Pons (tissue), 1 donor: ENCODE data around the gene TRAF1.
A peak's percentile ranks its signal among the peaks of the same experiment; 100 is the strongest.

Experiments used
- DNase-seq: peaks from one replicate; pipeline ENCODE4 v3.0.0-alpha.2; 2016; ENCODE audit warnings: low spot score

TRAF1 gene

GRCh38 chr9:120941046-120941770 is 14.6 kb upstream of the TRAF1 start:
- no peak for DNase-seq

- DNase-seq: no peak
Measured at GRCh38 chr9:120940573-120940972, 14.0 kb upstream of the TRAF1 start.

DNA sequence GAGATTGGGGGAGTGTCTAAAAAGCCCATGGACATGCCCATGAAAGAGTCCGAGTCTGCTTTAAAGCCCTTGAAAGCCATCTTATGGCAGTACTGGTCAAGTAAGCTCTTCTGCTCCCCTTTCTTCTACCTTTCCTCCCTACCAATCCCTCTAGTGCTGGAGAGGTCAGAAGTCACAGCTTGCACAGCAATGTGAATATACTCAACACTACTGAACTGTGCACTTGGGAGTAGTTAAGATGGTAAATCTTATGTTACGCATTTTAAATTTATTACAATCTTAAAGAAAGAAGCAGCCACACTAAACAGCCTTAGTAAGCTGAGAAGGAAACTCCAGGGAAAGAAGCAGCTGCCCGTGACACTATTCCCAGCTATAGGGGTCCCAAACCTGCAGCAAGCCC is 12.3 kb upstream of the TRAF1 start:
- no peak for DNase-seq

GRCh38 chr9:120937596-120937995 is 11.0 kb upstream of the TRAF1 start:
- no peak for DNase-seq

GRCh38 chr9:120937127-120937526 is 10.5 kb upstream of the TRAF1 start:
- no peak for DNase-seq

DNA sequence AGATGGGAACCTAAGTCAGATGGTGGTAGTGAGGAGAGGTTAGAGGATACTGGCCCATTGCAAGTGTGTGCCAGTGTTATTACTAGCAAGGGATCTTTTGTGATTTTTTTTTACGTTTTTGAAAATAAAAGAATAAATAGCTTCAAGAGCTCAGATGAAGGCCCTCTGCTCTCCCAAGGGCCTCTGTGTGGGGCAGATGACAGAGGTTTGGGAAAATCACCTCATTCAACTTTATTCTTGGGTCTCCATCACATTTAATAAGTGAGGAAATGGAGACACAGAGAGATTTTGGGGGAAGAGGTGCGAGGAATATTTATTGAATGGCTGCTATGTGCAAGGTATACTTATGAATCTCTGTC is 10.1 kb upstream of the TRAF1 start:
- DNase-seq: no peak

DNA sequence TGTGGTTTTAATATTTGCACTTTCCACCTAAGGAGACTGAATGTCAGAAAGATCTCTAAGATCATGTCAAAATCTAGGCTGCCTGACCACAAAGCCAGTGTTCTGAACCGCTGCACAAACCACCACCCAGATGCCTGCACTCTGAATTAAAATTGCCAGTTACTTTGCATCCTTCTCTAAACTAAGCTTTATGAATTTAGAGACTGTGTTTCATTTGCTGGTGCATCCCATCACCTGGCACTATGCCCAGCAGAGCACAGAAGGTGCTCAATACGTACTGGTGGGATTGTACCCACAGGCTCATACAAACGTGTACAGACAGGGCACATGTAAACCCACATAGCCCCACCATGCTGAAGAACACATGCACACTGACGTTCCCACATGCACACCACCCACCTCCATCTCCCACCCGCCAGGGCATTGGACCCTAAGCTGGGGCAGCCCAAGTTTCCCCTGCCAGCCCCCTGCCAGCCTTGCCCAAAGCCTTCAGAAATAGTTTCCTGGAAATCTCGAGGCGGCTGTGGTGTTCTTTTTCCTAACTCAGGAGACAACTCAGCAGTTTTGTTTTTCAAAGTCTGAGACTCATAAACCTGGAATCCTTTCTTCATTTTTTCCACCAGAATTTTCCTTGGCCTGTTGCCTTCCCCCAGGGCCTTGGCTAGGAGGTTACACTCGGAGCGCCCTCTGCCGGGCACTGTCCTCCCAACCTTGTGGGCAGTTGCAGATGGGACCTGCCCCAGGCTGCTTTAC is 9.6 kb upstream of the TRAF1 start:
- peak; percentile 94 for DNase-seq

- DNase-seq: peak; percentile 92
Measured at GRCh38 chr9:120935383-120935857, 8.8 kb upstream of the TRAF1 start.

DNA sequence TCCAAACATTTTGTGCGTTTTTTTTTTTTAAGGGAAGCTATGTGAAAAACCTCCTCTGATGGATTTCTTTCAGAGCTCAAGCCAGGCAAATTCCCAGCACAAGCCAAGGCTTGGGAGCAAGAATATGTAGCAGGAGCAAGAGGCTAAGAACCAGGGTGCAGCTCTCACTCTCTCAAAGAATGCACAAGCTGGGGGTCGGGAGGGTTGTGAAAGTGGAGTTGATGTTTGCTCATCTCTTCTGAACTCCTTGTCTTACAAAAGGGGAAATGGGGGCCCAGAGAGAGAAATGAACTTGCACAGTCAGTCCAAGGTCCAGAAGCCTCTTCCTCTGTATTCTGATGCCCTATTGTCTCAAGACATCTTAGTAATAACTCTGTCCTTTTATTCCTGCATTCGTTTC is 7.7 kb upstream of the TRAF1 start:
- peak; percentile 35 for DNase-seq

GRCh38 chr9:120933310-120934055 is 6.9 kb upstream of the TRAF1 start:
- DNase-seq: no peak

- DNase-seq: no peak
Measured at GRCh38 chr9:120932086-120932823, 5.7 kb upstream of the TRAF1 start.

GRCh38 chr9:120931231-120932085 is 4.9 kb upstream of the TRAF1 start:
- DNase-seq: peak; percentile 66

- DNase-seq: no peak
Measured at GRCh38 chr9:120929229-120929791, 2.7 kb upstream of the TRAF1 start.

DNA sequence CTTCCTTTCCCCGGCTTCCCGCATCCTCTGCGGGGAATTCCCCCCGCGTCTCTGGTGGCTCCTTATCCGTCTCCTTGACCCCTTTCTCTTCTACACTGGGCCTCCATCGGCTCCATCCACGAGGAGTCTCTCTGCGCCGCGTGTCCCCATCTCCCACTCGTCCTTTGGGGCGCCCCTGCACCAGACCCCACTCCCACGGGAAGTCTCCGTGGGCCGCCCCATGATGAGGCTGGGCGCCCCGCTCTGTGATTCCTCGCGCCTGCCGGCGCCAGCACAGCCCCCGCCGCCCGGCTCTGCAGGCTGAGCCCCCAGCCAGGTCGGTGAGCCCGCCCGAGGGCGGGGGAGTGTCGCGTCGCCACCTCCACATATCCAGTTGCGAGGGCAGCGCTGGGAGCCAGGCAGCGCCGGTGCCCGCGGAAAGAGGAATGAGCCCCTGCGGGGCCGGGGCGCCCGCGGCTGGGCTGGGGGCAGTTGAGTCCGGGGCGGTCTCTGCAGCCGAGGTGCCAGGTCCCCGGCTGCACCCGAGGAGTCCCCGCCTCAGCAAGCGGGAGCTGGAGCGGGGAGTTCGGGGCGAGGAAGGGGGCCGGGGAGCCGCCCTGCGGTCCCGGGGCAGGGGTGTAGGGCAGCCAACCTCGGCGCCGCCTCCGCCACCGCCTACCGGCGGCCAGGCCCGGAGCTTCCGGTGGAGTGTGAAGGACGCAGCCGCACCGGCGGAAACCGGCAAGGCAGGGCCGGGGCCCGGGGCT is 2.1 kb upstream of the TRAF1 start:
- peak; percentile 48 for DNase-seq

DNA sequence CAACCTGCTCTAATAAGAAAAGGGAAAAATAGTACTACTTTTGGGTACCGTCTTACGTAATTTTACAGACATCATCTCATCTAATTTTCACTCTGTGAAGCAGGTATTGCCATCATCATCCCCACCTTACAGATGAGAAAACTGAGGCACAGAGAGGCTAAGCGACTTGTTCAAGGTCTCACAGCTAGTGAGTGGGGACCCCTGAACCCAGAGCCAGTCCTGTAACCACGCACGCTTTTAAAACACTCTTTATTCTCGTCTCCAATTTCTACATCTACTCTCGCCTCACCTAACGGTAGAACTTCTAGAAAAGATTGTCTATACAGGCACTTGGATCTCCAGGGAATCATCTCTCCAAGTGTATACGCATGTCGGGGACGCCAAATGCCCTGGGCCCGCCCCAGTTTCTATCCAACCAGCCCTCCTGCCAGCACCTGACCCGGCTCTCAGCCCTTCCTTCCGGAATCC is 1.5 kb upstream of the TRAF1 start:
- no peak for DNase-seq

- DNase-seq: no peak
Measured at GRCh38 chr9:120927269-120928014, 846 bp upstream of the TRAF1 start.

GRCh38 chr9:120925535-120926396 is 830 bp downstream of the TRAF1 start:
- DNase-seq: no peak
